Left colon (tissue), 2 donors: ENCODE data around the gene SGSM2. TPM values are rescaled to one million over a fixed set of nuclear protein-coding genes. Genes with fewer than 3 reads are reported as not detected.

Experiments
- total RNA-seq, 2 donors: library from RNA; stranded (reverse); fragmentation: NEBNext Ultra II Directional; extraction: Animal tissue kit (Norgen Biotek cat#: 25700); gene quantifications; one replicate each; pipeline ENCODE4 v1.2.1, GENCODE V29; 2021
- donor health status: DM: no; HTN: no; CAD: no.
- donor health status: DM: yes; HTN: yes; CAD: no.

Gene SGSM2
- total RNA-seq, 2 donors from 2014 or later = 29.6 to 35.3 TPM

Other genes starting within 250 kb of the SGSM2 start
- gene SMG6, start 33.7 kb upstream of the SGSM2 start, total RNA-seq = 10 to 100 TPM; 27.8 to 29.4 TPM
- gene SRR, start 33.6 kb upstream of the SGSM2 start, total RNA-seq = 1 to 10 TPM; 8.5 to 9.9 TPM
- 10 to 100 TPM; 11.8 to 16.4 TPM for gene TSR1, start 1.0 kb upstream of the SGSM2 start, total RNA-seq
- gene MNT, start 63.6 kb downstream of the SGSM2 start, total RNA-seq = 10 to 100 TPM; 22.3 to 25.6 TPM
- 10 to 100 TPM; 13.7 to 14.2 TPM for gene METTL16, start 174.4 kb downstream of the SGSM2 start, total RNA-seq